Hepatocyte (in vitro differentiated cells): ENCODE results near the gene ARHGAP22.

ENCODE experiments used
- EZH2 ChIP-seq: fragments of 200-600 bp; sonication (generic); IDR thresholded peaks from 2 replicates; pipeline ENCODE4 v1.6.1; 2016; ENCODE audit warnings: antibody characterized with exemption, mild to moderate bottlenecking, borderline replicate concordance
- EZH2phosphoT487 ChIP-seq: fragments of 200-600 bp; sonication (generic); IDR thresholded peaks from one replicate; pipeline ENCODE4 v1.6.1; 2018; ENCODE audit warnings: antibody characterized with exemption, mild to moderate bottlenecking, low read depth, moderate library complexity; ENCODE audit not compliant: unreplicated experiment, severe bottlenecking
- TF ChIP-seq, protein P1 (sequence below): fragments of 200-600 bp; sonication (generic); IDR thresholded peaks from 2 replicates; pipeline ENCODE4 v1.5.1; 2016; ENCODE audit warnings: antibody characterized with exemption, mild to moderate bottlenecking; ENCODE audit not compliant: poor library complexity

DNA sequence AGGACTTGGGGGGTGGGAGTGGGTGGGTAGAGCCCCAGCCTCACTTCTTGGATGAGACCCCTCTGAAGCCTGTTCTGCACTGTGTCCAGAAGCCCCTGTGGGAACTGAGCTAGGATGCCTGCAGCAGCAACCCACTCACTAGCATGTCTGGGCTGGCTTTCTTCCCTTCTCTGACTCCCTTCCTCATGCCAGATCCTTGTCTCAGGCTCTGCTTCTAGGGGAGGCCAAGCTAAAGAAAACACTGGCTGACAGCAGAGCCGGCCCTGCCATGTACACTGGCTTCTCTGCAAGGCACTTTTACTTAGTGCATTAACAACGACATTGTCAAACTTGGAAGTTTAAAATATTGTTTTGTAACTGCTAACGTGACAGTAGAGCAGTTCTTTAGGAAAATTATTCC lies 50.2 kb downstream of the ARHGAP22 start:
- TF ChIP-seq EZH2: no peak
- TF ChIP-seq, protein P1, sequence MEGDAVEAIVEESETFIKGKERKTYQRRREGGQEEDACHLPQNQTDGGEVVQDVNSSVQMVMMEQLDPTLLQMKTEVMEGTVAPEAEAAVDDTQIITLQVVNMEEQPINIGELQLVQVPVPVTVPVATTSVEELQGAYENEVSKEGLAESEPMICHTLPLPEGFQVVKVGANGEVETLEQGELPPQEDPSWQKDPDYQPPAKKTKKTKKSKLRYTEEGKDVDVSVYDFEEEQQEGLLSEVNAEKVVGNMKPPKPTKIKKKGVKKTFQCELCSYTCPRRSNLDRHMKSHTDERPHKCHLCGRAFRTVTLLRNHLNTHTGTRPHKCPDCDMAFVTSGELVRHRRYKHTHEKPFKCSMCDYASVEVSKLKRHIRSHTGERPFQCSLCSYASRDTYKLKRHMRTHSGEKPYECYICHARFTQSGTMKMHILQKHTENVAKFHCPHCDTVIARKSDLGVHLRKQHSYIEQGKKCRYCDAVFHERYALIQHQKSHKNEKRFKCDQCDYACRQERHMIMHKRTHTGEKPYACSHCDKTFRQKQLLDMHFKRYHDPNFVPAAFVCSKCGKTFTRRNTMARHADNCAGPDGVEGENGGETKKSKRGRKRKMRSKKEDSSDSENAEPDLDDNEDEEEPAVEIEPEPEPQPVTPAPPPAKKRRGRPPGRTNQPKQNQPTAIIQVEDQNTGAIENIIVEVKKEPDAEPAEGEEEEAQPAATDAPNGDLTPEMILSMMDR: no peak
- no peak for TF ChIP-seq EZH2phosphoT487
